Endothelial cell of umbilical vein (primary cell): ENCODE data around the gene SPINDOC.

Experiments
- CTCF ChIP-seq, 2 donors: IDR thresholded peaks; 1 replicate in 1 of 2; 2 replicates in 1 of 2; pipeline ENCODE4 v1.5.1; 2011; ENCODE audit warnings: low read length in 2 of 2, mild to moderate bottlenecking in 2 of 2, moderate library complexity in 2 of 2, control low read depth in 1 of 2, inconsistent platforms in 1 of 2, low read depth in 1 of 2; ENCODE audit not compliant: insufficient read depth in 1 of 2; ENCODE audit errors: extremely low read depth in 1 of 2
- EZH2 ChIP-seq: IDR thresholded peaks from 2 replicates; pipeline ENCODE4 v1.6.1; 2012; ENCODE audit warnings: borderline replicate concordance, low read depth, mild to moderate bottlenecking, moderate library complexity, low read length, inconsistent platforms; ENCODE audit not compliant: severe bottlenecking
- MAX ChIP-seq: IDR thresholded peaks from 2 replicates; pipeline ENCODE4 v1.6.1; 2011; ENCODE audit not compliant: insufficient read depth, insufficient read length
- MYC ChIP-seq: IDR thresholded peaks from one replicate; pipeline ENCODE4 v1.6.1; 2011; ENCODE audit warnings: mild to moderate bottlenecking, low read depth, low read length
- POLR2A ChIP-seq: IDR thresholded peaks from 2 replicates; pipeline ENCODE4 v1.6.1; 2012; ENCODE audit warnings: low read depth, mild to moderate bottlenecking, control low read depth, low read length
- POLR2AphosphoS5 ChIP-seq: IDR thresholded peaks from 2 replicates; pipeline ENCODE4 v1.6.1; 2012; ENCODE audit warnings: low read depth, mild to moderate bottlenecking, control low read depth, low read length, moderate library complexity; ENCODE audit not compliant: insufficient read depth

DNA sequence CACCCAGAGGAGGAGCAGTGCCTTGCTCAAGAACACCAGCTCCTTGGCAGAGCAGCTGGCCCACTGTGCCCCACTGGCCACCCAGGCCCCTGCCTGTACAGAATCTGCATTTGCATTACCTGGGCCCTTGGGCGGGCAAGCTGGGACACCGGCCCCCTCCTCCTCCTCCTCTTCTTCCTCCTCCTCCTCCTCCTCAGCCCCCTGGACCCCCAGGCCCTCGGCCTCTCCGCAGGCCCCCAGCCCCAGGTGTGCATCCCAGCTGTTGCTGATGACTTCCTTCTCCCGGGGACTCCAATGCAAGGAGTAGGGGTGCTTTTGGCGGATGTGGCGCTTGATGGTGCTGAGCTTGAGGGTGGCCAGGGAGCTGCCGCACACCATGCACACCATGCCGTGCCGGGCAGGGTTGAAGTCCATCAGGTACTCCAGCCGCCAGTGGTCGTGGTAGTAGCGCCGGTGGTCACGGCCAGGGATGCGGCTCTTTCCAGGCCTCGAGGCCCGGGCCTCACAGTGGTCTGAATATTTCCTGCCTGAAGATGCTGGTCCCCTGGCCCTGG, 47.5 kb upstream of the SPINDOC start:
- TF ChIP-seq POLR2AphosphoS5 (no peak), MAX (no peak), CTCF (IDR thresholded peaks at IDR 0.05; ENCODE audit: extremely low read depth in 1 of 2, insufficient read depth in 1 of 2, low read depth in 1 of 2, low read length in 2 of 2) (no peak), EZH2 (no peak), POLR2A (no peak), MYC (no peak)
